IMR-90 (cell line): Measurements from ENCODE around the gene PTPRK. TPM values are rescaled to one million over a fixed set of nuclear protein-coding genes. Genes with fewer than 3 reads are reported as not detected.

Source experiments
- ATAC-seq: fragments of 200-7000 bp; cut with Tn5 transposase; 2 replicates; pipeline ENCODE4 v1.9.1; 2020; ENCODE audit warnings: low read depth, mild to moderate bottlenecking, moderate library complexity
- BruUV-seq: library from RNA; stranded (reverse); fragments of 400-500 nt; replicated peaks from 2 replicates; lab custom pipeline; 2021; lab: Mats Ljungman, UMichigan
- CTCF ChIA-PET: fragments of 300-600 bp; formaldehyde crosslinking; extraction: SDS; loops from one replicate; lab custom pipeline; 2021; ENCODE audit warnings: antibody characterized with exemption; lab: Yijun Ruan, JAX
- POLR2A ChIA-PET: fragments of 300-600 bp; sonication (Branson Sonifier 250); formaldehyde crosslinking; loops from one replicate; lab custom pipeline; 2022; ENCODE audit warnings: antibody characterized with exemption; ENCODE audit not compliant: unreplicated experiment; lab: Charles Lee
- DNase-seq: peaks from one replicate; pipeline ENCODE4 v3.0.0; 2013
- H2AFZ ChIP-seq: replicated peaks from 2 replicates; pipeline ENCODE3; 2013; ENCODE audit warnings: low read length, mild to moderate bottlenecking; ENCODE audit not compliant: poor library complexity
- H2AK5ac ChIP-seq: 2 replicates; pipeline ENCODE4 v1.6.1; 2013; ENCODE audit warnings: low read depth, low read length, inconsistent platforms
- H2AK9ac ChIP-seq: replicated peaks from 2 replicates; pipeline ENCODE3; 2013; ENCODE audit warnings: mild to moderate bottlenecking, low read depth, low read length, moderate library complexity; ENCODE audit not compliant: poor library complexity
- H2BK120ac ChIP-seq: 2 replicates; pipeline ENCODE4 v1.6.1; 2013; ENCODE audit warnings: low read depth, low read length, inconsistent platforms
- H2BK15ac ChIP-seq: 3 replicates; pipeline ENCODE4 v1.6.1; 2013; ENCODE audit warnings: low read depth, low read length, inconsistent platforms
- H2BK20ac ChIP-seq: 2 replicates; pipeline ENCODE4 v1.6.1; 2013; ENCODE audit warnings: low read depth, mild to moderate bottlenecking, inconsistent platforms, low read length, moderate library complexity
- H2BK5ac ChIP-seq: 2 replicates; pipeline ENCODE4 v1.6.1; 2013; ENCODE audit warnings: mild to moderate bottlenecking, low read depth, low read length, inconsistent platforms; ENCODE audit not compliant: poor library complexity, severe bottlenecking
- H3K14ac ChIP-seq: replicated peaks from 2 replicates; pipeline ENCODE4 v1.6.1; 2013; ENCODE audit warnings: low read depth, low read length, inconsistent platforms
- H3K18ac ChIP-seq: 2 replicates; pipeline ENCODE4 v1.6.1; 2013; ENCODE audit warnings: low read depth, low read length, control low read depth
- H3K23ac ChIP-seq: 2 replicates; pipeline ENCODE4 v1.6.1; 2013; ENCODE audit warnings: low read depth, low read length, inconsistent platforms
- H3K27ac ChIP-seq: 2 replicates; pipeline ENCODE4 v1.5.1; 2013; ENCODE audit warnings: mild to moderate bottlenecking, control low read depth, low read length; ENCODE audit not compliant: insufficient read depth
- H3K27me3 ChIP-seq: 2 replicates; pipeline ENCODE4 v1.6.1; 2013; ENCODE audit warnings: low read length; ENCODE audit not compliant: control insufficient read depth, insufficient read depth
- H3K36me3 ChIP-seq: 2 replicates; pipeline ENCODE4 v1.6.1; 2013; ENCODE audit warnings: low read length, mixed read lengths; ENCODE audit not compliant: control insufficient read depth, insufficient read depth
- H3K4ac ChIP-seq: 2 replicates; pipeline ENCODE4 v1.6.1; 2013; ENCODE audit warnings: low read depth, low read length, inconsistent platforms
- H3K4me1 ChIP-seq: 2 replicates; pipeline ENCODE4 v1.6.1; 2013; ENCODE audit warnings: low read length, mixed read lengths; ENCODE audit not compliant: control insufficient read depth, insufficient read depth
- H3K4me2 ChIP-seq: 2 replicates; pipeline ENCODE4 v1.6.1; 2013; ENCODE audit warnings: low read depth, mild to moderate bottlenecking, control low read depth, low read length, moderate library complexity
- H3K4me3 ChIP-seq: 2 replicates; pipeline ENCODE4 v1.5.1; 2013; ENCODE audit warnings: low read depth, mild to moderate bottlenecking, control low read depth, low read length, moderate library complexity; ENCODE audit not compliant: insufficient read depth
- H3K56ac ChIP-seq: 2 replicates; pipeline ENCODE4 v1.6.1; 2013; ENCODE audit warnings: low read length, inconsistent platforms; ENCODE audit not compliant: insufficient read depth; ENCODE audit errors: extremely low read depth
- H3K79me1 ChIP-seq, 2 experiments: 2 replicates each; pipeline ENCODE4 v1.6.1; 2013; ENCODE audit warnings: low read length in 2 of 2, inconsistent platforms in 1 of 2, low read depth in 1 of 2
- H3K9ac ChIP-seq: 2 replicates; pipeline ENCODE4 v1.6.1; 2013; ENCODE audit warnings: low read depth, low read length, control low read depth
- H3K9me1 ChIP-seq: 2 replicates; pipeline ENCODE4 v1.6.1; 2013; ENCODE audit warnings: low read length, inconsistent platforms; ENCODE audit not compliant: insufficient read depth
- H3K9me3 ChIP-seq: 2 replicates; pipeline ENCODE4 v1.6.1; 2013; ENCODE audit warnings: low read length; ENCODE audit not compliant: control insufficient read depth, insufficient read depth
- H4K20me1 ChIP-seq: 2 replicates; pipeline ENCODE4 v1.6.1; 2013; ENCODE audit warnings: low read length, inconsistent platforms; ENCODE audit not compliant: insufficient read depth
- H4K5ac ChIP-seq: 2 replicates; pipeline ENCODE4 v1.6.1; 2013; ENCODE audit warnings: mild to moderate bottlenecking, low read depth, low read length, control low read depth
- H4K8ac ChIP-seq, 2 experiments: 2 replicates each; pipeline ENCODE4 v1.6.1; 2013; ENCODE audit warnings: low read depth in 2 of 2, low read length in 2 of 2, control low read depth in 1 of 2, inconsistent platforms in 1 of 2
- H4K91ac ChIP-seq: 2 replicates; pipeline ENCODE4 v1.6.1; 2013; ENCODE audit warnings: low read depth, low read length, inconsistent platforms; ENCODE audit not compliant: insufficient read depth
- BHLHE40 ChIP-seq: fragments of 150-350 bp; IDR thresholded peaks from 2 replicates; pipeline ENCODE4 v1.6.1; 2016; ENCODE audit warnings: mild to moderate bottlenecking, low read depth, low read length
- CHD1 ChIP-seq: IDR thresholded peaks from 2 replicates; pipeline ENCODE4 v1.6.1; 2012; ENCODE audit warnings: low read depth, low read length, improper control_type of control experiment
- FOS ChIP-seq: fragments of 150-350 bp; IDR thresholded peaks from 2 replicates; pipeline ENCODE4 v1.6.1; 2016; ENCODE audit warnings: low read depth, low read length
- MAFK ChIP-seq: IDR thresholded peaks from 2 replicates; pipeline ENCODE4 v1.6.1; 2012; ENCODE audit warnings: low read depth, low read length, improper control_type of control experiment
- MAZ ChIP-seq: IDR thresholded peaks from 2 replicates; pipeline ENCODE4 v1.6.1; 2012; ENCODE audit warnings: low read depth, mild to moderate bottlenecking, low read length, improper control_type of control experiment, moderate library complexity, borderline replicate concordance
- MXI1 ChIP-seq: IDR thresholded peaks from 2 replicates; pipeline ENCODE4 v1.6.1; 2012; ENCODE audit warnings: low read depth, mild to moderate bottlenecking, low read length, moderate library complexity, borderline replicate concordance
- NFE2L2 ChIP-seq: fragments of 150-350 bp; IDR thresholded peaks from 2 replicates; pipeline ENCODE4 v1.6.1; 2016; ENCODE audit warnings: low read depth, mild to moderate bottlenecking, low read length
- RAD21 ChIP-seq: IDR thresholded peaks from 2 replicates; pipeline ENCODE4 v1.6.1; 2012; ENCODE audit warnings: low read length, improper control_type of control experiment
- RCOR1 ChIP-seq: IDR thresholded peaks from 2 replicates; pipeline ENCODE4 v1.6.1; 2012; ENCODE audit warnings: mild to moderate bottlenecking, low read length, improper control_type of control experiment; ENCODE audit not compliant: insufficient replicate concordance
- RFX5 ChIP-seq: IDR thresholded peaks from 2 replicates; pipeline ENCODE4 v1.8.0; 2012; ENCODE audit warnings: low read depth, mild to moderate bottlenecking, low read length, moderate library complexity
- SMC3 ChIP-seq: fragments of 150-350 bp; IDR thresholded peaks from 2 replicates; pipeline ENCODE4 v1.6.1; 2016; ENCODE audit warnings: low read depth, mild to moderate bottlenecking, antibody characterized with exemption, low read length, moderate library complexity
- WGBS, 2 experiments: methylation state at CpG; one replicate each; pipeline versions ENCODE4 v1.1.5 to v1.1.7; 2013; ENCODE audit warnings: missing lambda C conversion rate in 2 of 2; ENCODE audit not compliant: insufficient read length in 1 of 2; ENCODE audit errors: extremely low coverage in 2 of 2; 5-methylcytosine and 5-hydroxymethylcytosine counted together
- dilution Hi-C: fragments of 300-500 bp; cut with HindIII; formaldehyde crosslinking; loops from one replicate; pipeline ENCODE4 v1.14.3; 2018; ENCODE audit warnings: low sequenced_read_pairs; ENCODE audit not compliant: unreplicated experiment
- in situ Hi-C: fragments of 300-500 bp; cut with MboI; formaldehyde crosslinking; loops from 3 replicates; pipeline ENCODE4 v1.14.3; 2019; ENCODE audit warnings: low sequenced_read_pairs, inconsistent platforms, mixed read lengths
- intact Hi-C: fragments of 100-400 bp; cut with micrococcal nuclease; formaldehyde crosslinking; loops from 2 replicates; pipeline ENCODE4 v1.10.0; 2022
- polyA plus RNA-seq, 3 experiments: library from polyadenylated mRNA; depleted of rRNA; stranded (reverse); fragments of >200 nt; gene quantifications; 2 replicates each; pipeline ENCODE4 v1.2.3, GENCODE V29; 2012; ENCODE audit warnings: low replicate concordance in 1 of 3
- total RNA-seq: library from RNA; depleted of rRNA; stranded (reverse); fragments of >200 nt; gene quantifications from 2 replicates; pipeline ENCODE4 v1.2.3, GENCODE V29; 2012
- TF ChIP-seq, protein P1 (sequence below): fragments of 150-350 bp; IDR thresholded peaks from 2 replicates; pipeline ENCODE4 v1.6.1; 2017; ENCODE audit warnings: mild to moderate bottlenecking, antibody characterized with exemption, low read length, low read depth
- TF ChIP-seq, protein P2 (sequence below): conservative IDR thresholded peaks from 2 replicates; pipeline ENCODE4 v1.5.1; 2012; ENCODE audit warnings: mild to moderate bottlenecking, low read depth, low read length, improper control_type of control experiment
- TF ChIP-seq, protein P3 (sequence below): fragments of 150-350 bp; IDR thresholded peaks from 2 replicates; pipeline ENCODE4 v1.6.1; 2016; ENCODE audit warnings: low read depth, mild to moderate bottlenecking, low read length, moderate library complexity, borderline replicate concordance

PTPRK gene
- total and polyA plus RNA-seq, 2 of the 4 experiments (the other 2 are of a cell fraction), result 18.0 to 80.8 TPM

- H3K4me1 ChIP-seq, result no peaks in the 10 kb centered on the region
- H3K56ac ChIP-seq, result no peak overlapping the region
- ATAC-seq (no peak), DNase-seq (no peak)
- no peak overlapping the region for H2AK5ac ChIP-seq
- H3K27ac ChIP-seq, result no peak overlapping the region
- no peak overlapping the region for H4K8ac ChIP-seq
- H3K27me3 ChIP-seq, result peaks cover 3% of the 10 kb centered on the region; the same call in 1 of the 2 replicates
- H3K79me1 ChIP-seq, result no peaks in the 10 kb centered on the region
- no peak overlapping the region for H3K14ac ChIP-seq
- H4K5ac ChIP-seq, result no peak overlapping the region
- H4K20me1 ChIP-seq, result no peaks in the 10 kb centered on the region
- H3K4ac ChIP-seq, result no peak overlapping the region
- intact Hi-C loops, result no loop called here
- dilution Hi-C loops, result no loop called here
- no CpG with 5 or more reads among the region's 2 CpGs for WGBS, 2 experiments
- H2AK9ac ChIP-seq, result no peak overlapping the region
- ChIA-PET CTCF (no interaction called here), POLR2A (no interaction called here)
- H3K4me3 ChIP-seq, result no peak overlapping the region
- BruUV-seq, result no TSS peak
- H4K91ac ChIP-seq, result no peak overlapping the region
- no peak overlapping the region for H2BK15ac ChIP-seq
- TF ChIP-seq MXI1, result no peak
- TF ChIP-seq MAFK, result no peak
- TF ChIP-seq, protein P1, sequence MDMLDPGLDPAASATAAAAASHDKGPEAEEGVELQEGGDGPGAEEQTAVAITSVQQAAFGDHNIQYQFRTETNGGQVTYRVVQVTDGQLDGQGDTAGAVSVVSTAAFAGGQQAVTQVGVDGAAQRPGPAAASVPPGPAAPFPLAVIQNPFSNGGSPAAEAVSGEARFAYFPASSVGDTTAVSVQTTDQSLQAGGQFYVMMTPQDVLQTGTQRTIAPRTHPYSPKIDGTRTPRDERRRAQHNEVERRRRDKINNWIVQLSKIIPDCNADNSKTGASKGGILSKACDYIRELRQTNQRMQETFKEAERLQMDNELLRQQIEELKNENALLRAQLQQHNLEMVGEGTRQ, result no peak
- no peak for TF ChIP-seq FOS
- no peak for TF ChIP-seq SMC3
- TF ChIP-seq NFE2L2, result no peak
- TF ChIP-seq RCOR1, result no peak
- no peak for TF ChIP-seq BHLHE40
- TF ChIP-seq MAZ, result no peak
- no peak for TF ChIP-seq RFX5
- TF ChIP-seq, protein P2, sequence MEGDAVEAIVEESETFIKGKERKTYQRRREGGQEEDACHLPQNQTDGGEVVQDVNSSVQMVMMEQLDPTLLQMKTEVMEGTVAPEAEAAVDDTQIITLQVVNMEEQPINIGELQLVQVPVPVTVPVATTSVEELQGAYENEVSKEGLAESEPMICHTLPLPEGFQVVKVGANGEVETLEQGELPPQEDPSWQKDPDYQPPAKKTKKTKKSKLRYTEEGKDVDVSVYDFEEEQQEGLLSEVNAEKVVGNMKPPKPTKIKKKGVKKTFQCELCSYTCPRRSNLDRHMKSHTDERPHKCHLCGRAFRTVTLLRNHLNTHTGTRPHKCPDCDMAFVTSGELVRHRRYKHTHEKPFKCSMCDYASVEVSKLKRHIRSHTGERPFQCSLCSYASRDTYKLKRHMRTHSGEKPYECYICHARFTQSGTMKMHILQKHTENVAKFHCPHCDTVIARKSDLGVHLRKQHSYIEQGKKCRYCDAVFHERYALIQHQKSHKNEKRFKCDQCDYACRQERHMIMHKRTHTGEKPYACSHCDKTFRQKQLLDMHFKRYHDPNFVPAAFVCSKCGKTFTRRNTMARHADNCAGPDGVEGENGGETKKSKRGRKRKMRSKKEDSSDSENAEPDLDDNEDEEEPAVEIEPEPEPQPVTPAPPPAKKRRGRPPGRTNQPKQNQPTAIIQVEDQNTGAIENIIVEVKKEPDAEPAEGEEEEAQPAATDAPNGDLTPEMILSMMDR, result no peak
- no peak for TF ChIP-seq RAD21
- TF ChIP-seq, protein P3, sequence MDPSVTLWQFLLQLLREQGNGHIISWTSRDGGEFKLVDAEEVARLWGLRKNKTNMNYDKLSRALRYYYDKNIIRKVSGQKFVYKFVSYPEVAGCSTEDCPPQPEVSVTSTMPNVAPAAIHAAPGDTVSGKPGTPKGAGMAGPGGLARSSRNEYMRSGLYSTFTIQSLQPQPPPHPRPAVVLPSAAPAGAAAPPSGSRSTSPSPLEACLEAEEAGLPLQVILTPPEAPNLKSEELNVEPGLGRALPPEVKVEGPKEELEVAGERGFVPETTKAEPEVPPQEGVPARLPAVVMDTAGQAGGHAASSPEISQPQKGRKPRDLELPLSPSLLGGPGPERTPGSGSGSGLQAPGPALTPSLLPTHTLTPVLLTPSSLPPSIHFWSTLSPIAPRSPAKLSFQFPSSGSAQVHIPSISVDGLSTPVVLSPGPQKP, result no peak
- no peak for TF ChIP-seq CHD1
- H3K4me2 ChIP-seq, result no peak overlapping the region
- no peaks in the 10 kb centered on the region for H3K36me3 ChIP-seq
- H2BK120ac ChIP-seq, result no peak overlapping the region
- no peak overlapping the region for H3K18ac ChIP-seq
- H2AFZ ChIP-seq, result no peak overlapping the region
- no peak overlapping the region for H2BK5ac ChIP-seq
- H3K9me1 ChIP-seq, result no peaks in the 10 kb centered on the region
- in situ Hi-C loops, result no loop called here
- no peak overlapping the region for H2BK20ac ChIP-seq
- peaks cover 2% of the 10 kb centered on the region; the same call in 1 of the 2 replicates for H3K9me3 ChIP-seq
- H3K9ac ChIP-seq, result no peak overlapping the region
- no peak overlapping the region for H3K23ac ChIP-seq
These were observed 597.3 kb downstream of the PTPRK start for GRCh38 chr6:127923135-127923534.
